ENCODE measurements around the gene ARL6IP4. TPM values are rescaled to one million over a fixed set of nuclear protein-coding genes. Genes with fewer than 3 reads are reported as not detected.
"Not testable (repeated sequence)": the region's sequence is repeated elsewhere in the genome, so short reads cannot be mapped to it uniquely, and the experiment has no call there.

The ARL6IP4 gene
- 100 to 1,000 TPM; 146 to 212 TPM for total RNA-seq

- Mint-ChIP-seq H3K36me3 (no peaks in the 10 kb centered on the region), H3K4me1 (ENCODE audit: low read depth in 2 of 2) (peaks cover 31 to 50% of the 10 kb centered on the region in 2 donors), H3K27ac (peak within 1 kb of the TSS; percentile 65 to 82), H3K9me3 (no peaks in the 10 kb centered on the region), H3K4me3 (peak within 1 kb of the TSS; percentile 90), H3K27me3 (no peaks in the 10 kb centered on the region)
- ATAC-seq (peak; percentile 89), DNase-seq (ENCODE audit: low spot score) (peak; percentile 85)
These were observed at the start of gene ARL6IP4 for GRCh38 chr12:122980183-122981035. TSS of gene ARL6IP4 (plus strand) at chr12:122980681. CDS start at chr12:122981140, 459 bp downstream.

GRCh38 chr12:122932207-122932606 lies 48.3 kb upstream of the ARL6IP4 start:
- H3K36me3 Mint-ChIP-seq, result no peaks in the 10 kb centered on the region
- no peak overlapping the region for H3K27ac Mint-ChIP-seq
- no peaks in the 10 kb centered on the region for H3K9me3 Mint-ChIP-seq
- DNase-seq (ENCODE audit: low spot score) (no peak), ATAC-seq (no peak)
- no peaks in the 10 kb centered on the region for H3K4me1 Mint-ChIP-seq (ENCODE audit: low read depth in 2 of 2)
- no peak overlapping the region for H3K4me3 Mint-ChIP-seq
- H3K27me3 Mint-ChIP-seq, result no peaks in the 10 kb centered on the region

GRCh38 chr12:122934722-122935121 lies 45.8 kb upstream of the ARL6IP4 start:
- ATAC-seq (no peak), DNase-seq (ENCODE audit: low spot score) (no peak)
- Mint-ChIP-seq H3K36me3 (no peaks in the 10 kb centered on the region), H3K4me3 (no peak overlapping the region), H3K9me3 (no peaks in the 10 kb centered on the region), H3K27ac (no peak overlapping the region), H3K4me1 (ENCODE audit: low read depth in 2 of 2) (peaks cover 0 to 3% of the 10 kb centered on the region in 2 donors), H3K27me3 (no peaks in the 10 kb centered on the region)

GRCh38 chr12:122935318-122935717 lies 45.2 kb upstream of the ARL6IP4 start:
- H3K27ac Mint-ChIP-seq, result no peak overlapping the region
- H3K4me3 Mint-ChIP-seq, result no peak overlapping the region
- no peak for ATAC-seq
- H3K4me1 Mint-ChIP-seq (ENCODE audit: low read depth in 2 of 2), result peaks cover 0 to 3% of the 10 kb centered on the region in 2 donors
- DNase-seq (ENCODE audit: low spot score), result no peak
- no peaks in the 10 kb centered on the region for H3K9me3 Mint-ChIP-seq
- no peaks in the 10 kb centered on the region for H3K36me3 Mint-ChIP-seq
- no peaks in the 10 kb centered on the region for H3K27me3 Mint-ChIP-seq

- H3K27ac Mint-ChIP-seq, result no peak overlapping the region
- no peak overlapping the region for H3K4me3 Mint-ChIP-seq
- ATAC-seq (no peak), DNase-seq (ENCODE audit: low spot score) (no peak)
- no peaks in the 10 kb centered on the region for H3K36me3 Mint-ChIP-seq
- H3K27me3 Mint-ChIP-seq, result no peaks in the 10 kb centered on the region
- H3K9me3 Mint-ChIP-seq, result no peaks in the 10 kb centered on the region
- peaks cover 4 to 7% of the 10 kb centered on the region in 2 donors for H3K4me1 Mint-ChIP-seq (ENCODE audit: low read depth in 2 of 2)
These were observed 42.8 kb upstream of the ARL6IP4 start for GRCh38 chr12:122937622-122938091.

- Mint-ChIP-seq H3K27me3 (no peaks in the 10 kb centered on the region), H3K9me3 (no peaks in the 10 kb centered on the region), H3K36me3 (no peaks in the 10 kb centered on the region), H3K27ac (no peak overlapping the region), H3K4me3 (no peak overlapping the region), H3K4me1 (ENCODE audit: low read depth in 2 of 2) (peaks cover 18 to 22% of the 10 kb centered on the region in 2 donors)
- ATAC-seq (no peak), DNase-seq (ENCODE audit: low spot score) (no peak)
These were observed 41.4 kb upstream of the ARL6IP4 start for GRCh38 chr12:122939125-122939524.

- H3K4me1 Mint-ChIP-seq (ENCODE audit: low read depth in 2 of 2), result peaks cover 25 to 31% of the 10 kb centered on the region in 2 donors
- H3K36me3 Mint-ChIP-seq; DNase-seq (ENCODE audit: low spot score); ATAC-seq; H3K4me3 Mint-ChIP-seq; H3K27me3 Mint-ChIP-seq; H3K27ac Mint-ChIP-seq; H3K9me3 Mint-ChIP-seq: not testable (repeated sequence)
These were observed 39.1 kb upstream of the ARL6IP4 start for GRCh38 chr12:122941351-122941750.

- Mint-ChIP-seq H3K9me3 (no peaks in the 10 kb centered on the region), H3K27me3 (no peaks in the 10 kb centered on the region), H3K4me1 (ENCODE audit: low read depth in 2 of 2) (peaks cover 38 to 43% of the 10 kb centered on the region in 2 donors), H3K4me3 (peak overlapping the region; percentile 75), H3K27ac (peak overlapping the region; percentile 7 to 25), H3K36me3 (no peaks in the 10 kb centered on the region)
- ATAC-seq (peak; percentile 15 to 24), DNase-seq (ENCODE audit: low spot score) (no peak)
These were observed 37.8 kb upstream of the ARL6IP4 start for GRCh38 chr12:122942637-122943036.

GRCh38 chr12:122943196-122943595 lies 37.3 kb upstream of the ARL6IP4 start:
- Mint-ChIP-seq H3K4me1 (ENCODE audit: low read depth in 2 of 2) (peaks cover 41 to 49% of the 10 kb centered on the region in 2 donors), H3K27me3 (no peaks in the 10 kb centered on the region), H3K9me3 (no peaks in the 10 kb centered on the region), H3K36me3 (no peaks in the 10 kb centered on the region), H3K27ac (peak overlapping the region; percentile 7 to 25), H3K4me3 (peak overlapping the region; percentile 75)
- ATAC-seq (no peak), DNase-seq (ENCODE audit: low spot score) (no peak)

- Mint-ChIP-seq H3K36me3 (no peaks in the 10 kb centered on the region), H3K27ac (peak overlapping the region in 1 of 2 donors; percentile 93)
These were observed 35.6 kb upstream of the ARL6IP4 start for GRCh38 chr12:122944605-122945592.

GRCh38 chr12:122946690-122947341 lies 33.7 kb upstream of the ARL6IP4 start:
- Mint-ChIP-seq H3K4me1 (ENCODE audit: low read depth in 2 of 2) (peaks cover 47% of the 10 kb centered on the region in 2 donors), H3K27me3 (no peaks in the 10 kb centered on the region), H3K36me3 (no peaks in the 10 kb centered on the region), H3K9me3 (no peaks in the 10 kb centered on the region), H3K4me3 (peak overlapping the region; percentile 79), H3K27ac (peak overlapping the region; percentile 67 to 93)
- DNase-seq (ENCODE audit: low spot score) (peak; percentile 96), ATAC-seq (peak; percentile 97 to 98)

More at GRCh38 chr12:122944605-122945592, 35.6 kb upstream of the ARL6IP4 start:
- ATAC-seq, result no peak
- no peak for DNase-seq (ENCODE audit: low spot score)
- Mint-ChIP-seq H3K4me3 (no peak overlapping the region), H3K27me3 (no peaks in the 10 kb centered on the region), H3K4me1 (ENCODE audit: low read depth in 2 of 2) (peaks cover 46 to 52% of the 10 kb centered on the region in 2 donors), H3K9me3 (no peaks in the 10 kb centered on the region)

GRCh38 chr12:122947352-122947792 lies 33.1 kb upstream of the ARL6IP4 start:
- DNase-seq (ENCODE audit: low spot score), result no peak
- Mint-ChIP-seq H3K9me3 (no peaks in the 10 kb centered on the region), H3K36me3 (no peaks in the 10 kb centered on the region), H3K27me3 (no peaks in the 10 kb centered on the region), H3K27ac (peak overlapping the region; percentile 67 to 93), H3K4me3 (peak overlapping the region; percentile 79), H3K4me1 (ENCODE audit: low read depth in 2 of 2) (peaks cover 51 to 53% of the 10 kb centered on the region in 2 donors)
- ATAC-seq, result no peak

- H3K27ac Mint-ChIP-seq, result peak overlapping the region; percentile 52 to 93
- H3K27me3 Mint-ChIP-seq, result no peaks in the 10 kb centered on the region
- ATAC-seq (no peak), DNase-seq (ENCODE audit: low spot score) (no peak)
- no peak overlapping the region for H3K4me3 Mint-ChIP-seq
- H3K4me1 Mint-ChIP-seq (ENCODE audit: low read depth in 2 of 2), result peaks cover 40 to 42% of the 10 kb centered on the region in 2 donors
- no peaks in the 10 kb centered on the region for H3K36me3 Mint-ChIP-seq
- no peaks in the 10 kb centered on the region for H3K9me3 Mint-ChIP-seq
These were observed 31.9 kb upstream of the ARL6IP4 start for GRCh38 chr12:122948605-122949004.

Data from natural killer cell treated with Interleukin-12 subunit alpha and Interleukin-12 subunit beta and Interleukin-15 and Interleukin-18, amount 100 ng/mL, for 72 hours (primary cell).